GM19395 (cell line): Measurements from ENCODE around the gene APMAP.

ENCODE experiments used
- ATAC-seq: cut with Tn5 transposase; IDR thresholded peaks from one replicate; pipeline ENCODE4 v1.9.1; 2021; ENCODE audit warnings: mild to moderate bottlenecking, moderate library complexity; ENCODE audit not compliant: unreplicated experiment

APMAP gene

GRCh38 chr20:25025091-25025861 lies 32.7 kb upstream of the APMAP start:
- no peak for ATAC-seq

GRCh38 chr20:25024171-25024570 lies 31.6 kb upstream of the APMAP start:
- ATAC-seq, result no peak

GRCh38 chr20:25023356-25023755 lies 30.8 kb upstream of the APMAP start:
- ATAC-seq, result no peak

- ATAC-seq, result no peak
Observed at GRCh38 chr20:25022680-25023079, 30.1 kb upstream of the APMAP start.

GRCh38 chr20:25021336-25021735 lies 28.8 kb upstream of the APMAP start:
- ATAC-seq, result no peak

GRCh38 chr20:25020901-25021301 lies 28.4 kb upstream of the APMAP start:
- ATAC-seq, result no peak

GRCh38 chr20:25020345-25020744 lies 27.8 kb upstream of the APMAP start:
- ATAC-seq, result no peak

- ATAC-seq, result no peak
Observed at GRCh38 chr20:25019381-25020155, 27.0 kb upstream of the APMAP start.

- no peak for ATAC-seq
Observed at GRCh38 chr20:25018841-25019240, 26.3 kb upstream of the APMAP start.

- ATAC-seq, result no peak
Observed at GRCh38 chr20:25018425-25018824, 25.9 kb upstream of the APMAP start.

- ATAC-seq, result no peak
Observed at GRCh38 chr20:25017257-25017803, 24.8 kb upstream of the APMAP start.

GRCh38 chr20:25016471-25016870 lies 23.9 kb upstream of the APMAP start:
- ATAC-seq, result no peak

- ATAC-seq, result no peak
Observed at GRCh38 chr20:25015986-25016385, 23.4 kb upstream of the APMAP start.

- no peak for ATAC-seq
Observed at GRCh38 chr20:25014816-25015215, 22.3 kb upstream of the APMAP start.

- no peak for ATAC-seq
Observed at GRCh38 chr20:25013478-25014380, 21.2 kb upstream of the APMAP start.

GRCh38 chr20:25012616-25013189 lies 20.2 kb upstream of the APMAP start:
- no peak for ATAC-seq

GRCh38 chr20:25011831-25012241 lies 19.3 kb upstream of the APMAP start:
- no peak for ATAC-seq

GRCh38 chr20:25011261-25011660 lies 18.7 kb upstream of the APMAP start:
- no peak for ATAC-seq

GRCh38 chr20:25009218-25010145 lies 16.9 kb upstream of the APMAP start:
- no peak for ATAC-seq
